MM.1S (cell line): Measurements from ENCODE around the gene MAP2K7.

Experiments used
- EZH2 ChIP-seq: fragments of 300-600 bp; sonication (generic); optimal IDR thresholded peaks from 2 replicates; pipeline ENCODE3; 2017; ENCODE audit warnings: low read depth, mild to moderate bottlenecking, antibody characterized with exemption, low read length, mixed read lengths
- TF ChIP-seq, protein P1 (sequence below): fragments of 300-600 bp; sonication (generic); IDR thresholded peaks from 2 replicates; pipeline ENCODE4 v1.5.1; 2016; ENCODE audit warnings: antibody characterized with exemption, low read length, mixed read lengths

- TF ChIP-seq, protein P1, sequence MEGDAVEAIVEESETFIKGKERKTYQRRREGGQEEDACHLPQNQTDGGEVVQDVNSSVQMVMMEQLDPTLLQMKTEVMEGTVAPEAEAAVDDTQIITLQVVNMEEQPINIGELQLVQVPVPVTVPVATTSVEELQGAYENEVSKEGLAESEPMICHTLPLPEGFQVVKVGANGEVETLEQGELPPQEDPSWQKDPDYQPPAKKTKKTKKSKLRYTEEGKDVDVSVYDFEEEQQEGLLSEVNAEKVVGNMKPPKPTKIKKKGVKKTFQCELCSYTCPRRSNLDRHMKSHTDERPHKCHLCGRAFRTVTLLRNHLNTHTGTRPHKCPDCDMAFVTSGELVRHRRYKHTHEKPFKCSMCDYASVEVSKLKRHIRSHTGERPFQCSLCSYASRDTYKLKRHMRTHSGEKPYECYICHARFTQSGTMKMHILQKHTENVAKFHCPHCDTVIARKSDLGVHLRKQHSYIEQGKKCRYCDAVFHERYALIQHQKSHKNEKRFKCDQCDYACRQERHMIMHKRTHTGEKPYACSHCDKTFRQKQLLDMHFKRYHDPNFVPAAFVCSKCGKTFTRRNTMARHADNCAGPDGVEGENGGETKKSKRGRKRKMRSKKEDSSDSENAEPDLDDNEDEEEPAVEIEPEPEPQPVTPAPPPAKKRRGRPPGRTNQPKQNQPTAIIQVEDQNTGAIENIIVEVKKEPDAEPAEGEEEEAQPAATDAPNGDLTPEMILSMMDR: no peak
- TF ChIP-seq EZH2: no peak
Measured at GRCh38 chr19:7940841-7941240, 37.2 kb downstream of the MAP2K7 start.
